ACC112 (cell line): ENCODE results near the gene GAREM2.
"Not testable (repeated sequence)": the region's sequence is repeated elsewhere in the genome, so short reads cannot be mapped to it uniquely, and the experiment has no call there.

Experiments used
- H2AFZ ChIP-seq: fragments of 200-600 bp; sonication (generic); one replicate; pipeline ENCODE4 v1.6.0; 2017; ENCODE audit warnings: antibody characterized with exemption, low read length; ENCODE audit not compliant: unreplicated experiment
- H3K27ac ChIP-seq: fragments of 200-600 bp; sonication (generic); 2 replicates; pipeline ENCODE4 v1.5.1; 2014; ENCODE audit warnings: low read depth, mild to moderate bottlenecking, antibody characterized with exemption, low read length, moderate library complexity
- H3K27me3 ChIP-seq: fragments of 200-600 bp; sonication (generic); 2 replicates; pipeline ENCODE4 v1.6.1; 2014; ENCODE audit warnings: mild to moderate bottlenecking, antibody characterized with exemption, low read length, moderate library complexity, mixed read lengths; ENCODE audit not compliant: insufficient read depth
- H3K36me3 ChIP-seq: fragments of 200-600 bp; sonication (generic); 2 replicates; pipeline ENCODE4 v1.6.1; 2016; ENCODE audit warnings: mild to moderate bottlenecking, antibody characterized with exemption, low read length, moderate library complexity, mixed read lengths; ENCODE audit not compliant: insufficient read depth
- H3K4me1 ChIP-seq: fragments of 200-600 bp; sonication (generic); one replicate; pipeline ENCODE4 v1.6.1; 2016; ENCODE audit warnings: low read length, mixed read lengths; ENCODE audit not compliant: insufficient read depth, unreplicated experiment, control insufficient read depth
- H3K4me3 ChIP-seq: fragments of 200-600 bp; sonication (generic); 2 replicates; pipeline ENCODE4 v1.5.1; 2014; ENCODE audit warnings: mild to moderate bottlenecking, low read depth, low read length
- H3K79me2 ChIP-seq: fragments of 200-600 bp; sonication (generic); one replicate; pipeline ENCODE4 v1.6.0; 2016; ENCODE audit warnings: low read length; ENCODE audit not compliant: control insufficient read depth, unreplicated experiment, insufficient read depth

The GAREM2 gene

DNA sequence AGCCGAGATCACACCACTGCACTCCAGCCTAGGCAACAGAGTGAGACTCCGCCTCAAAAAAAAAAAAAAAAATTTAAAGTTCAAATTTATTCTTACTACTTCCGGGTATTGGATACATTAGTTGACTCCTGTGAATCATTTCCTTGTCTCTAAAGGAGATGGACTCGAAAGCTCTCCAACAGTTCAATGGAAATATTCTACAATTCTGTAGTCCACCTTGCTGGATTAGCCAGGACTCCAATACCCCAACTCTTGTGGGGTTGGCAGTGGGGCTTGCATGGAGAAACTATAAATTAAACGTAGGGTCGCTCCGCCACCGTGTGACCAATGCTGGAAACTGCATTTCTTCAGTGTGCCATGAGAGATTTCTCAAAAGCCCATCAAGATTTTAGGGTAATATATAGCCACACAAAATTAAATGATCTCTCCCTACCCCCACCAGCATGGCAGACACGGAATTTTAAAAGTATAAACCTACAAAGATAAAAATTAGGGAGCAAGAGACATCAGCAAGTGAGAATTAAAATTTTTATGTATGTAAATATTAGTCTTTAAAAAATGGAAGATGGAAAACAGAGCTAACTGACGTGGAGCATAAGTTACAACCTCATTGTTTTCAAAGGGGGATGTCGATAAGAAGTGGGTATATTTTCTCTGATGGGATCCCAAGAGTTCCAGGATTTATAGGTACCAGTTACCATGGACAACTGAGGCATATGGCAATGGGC, 27.8 kb upstream of the GAREM2 start:
- H3K27ac ChIP-seq: no peak overlapping the region
- peaks cover 19% of the 10 kb centered on the region; the same call in 1 of the 2 replicates for H3K27me3 ChIP-seq
- H3K4me1 ChIP-seq: no peaks in the 10 kb centered on the region
- no peaks in the 10 kb centered on the region for H3K36me3 ChIP-seq
- H2AFZ ChIP-seq: no peak overlapping the region
- no peaks in the 10 kb centered on the region for H3K79me2 ChIP-seq
- no peak overlapping the region for H3K4me3 ChIP-seq

DNA sequence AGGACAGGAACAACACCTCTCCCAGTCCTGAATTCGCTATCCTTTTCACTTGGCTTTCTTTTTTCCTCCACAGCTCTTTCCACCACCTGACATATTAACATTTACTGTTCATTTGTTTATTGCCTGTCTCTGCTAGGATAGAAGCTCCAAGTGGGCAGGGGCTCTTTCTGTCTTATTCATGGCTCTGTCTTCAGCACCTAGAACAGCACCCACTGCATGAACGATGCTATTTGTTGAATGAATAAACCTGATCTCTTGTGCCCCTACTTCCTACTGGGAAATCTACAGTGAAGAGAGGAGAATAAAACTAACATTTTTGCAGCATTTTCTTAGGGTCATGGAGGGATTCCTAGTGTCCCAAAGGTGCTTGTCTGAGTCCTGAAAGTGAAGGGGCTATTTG, 24.4 kb upstream of the GAREM2 start:
- Histone ChIP-seq H3K4me3 (no peak overlapping the region), H3K4me1 (no peaks in the 10 kb centered on the region), H2AFZ (no peak overlapping the region), H3K79me2 (no peaks in the 10 kb centered on the region), H3K27ac (no peak overlapping the region), H3K36me3 (no peaks in the 10 kb centered on the region), H3K27me3 (peaks cover 21% of the 10 kb centered on the region; the same call in 1 of the 2 replicates)

DNA sequence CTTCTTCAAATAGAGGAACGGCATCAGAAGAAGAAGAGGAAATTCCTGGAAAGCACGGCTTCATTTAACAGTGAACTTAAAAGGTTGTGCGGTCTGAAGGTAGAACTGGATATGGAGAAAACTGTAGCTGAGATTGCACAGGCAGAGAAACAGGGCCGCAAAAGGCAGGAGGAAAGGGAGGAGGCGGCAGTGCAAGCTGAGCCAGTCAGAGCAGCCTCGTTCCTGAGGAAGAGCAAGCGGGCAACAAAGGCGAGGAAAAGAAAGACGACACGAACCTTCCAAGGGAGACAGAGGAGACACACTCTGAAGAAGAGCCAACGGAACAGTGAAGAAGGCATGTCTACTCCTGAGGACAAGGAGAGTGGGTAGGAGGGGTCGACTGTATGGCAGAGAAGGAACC, 22.6 kb upstream of the GAREM2 start:
- Histone ChIP-seq H3K4me1 (no peaks in the 10 kb centered on the region), H3K4me3 (no peak overlapping the region), H3K27me3 (peaks cover 21% of the 10 kb centered on the region; the same call in 1 of the 2 replicates), H3K79me2 (no peaks in the 10 kb centered on the region), H3K36me3 (no peaks in the 10 kb centered on the region), H2AFZ (no peak overlapping the region), H3K27ac (no peak overlapping the region)

DNA sequence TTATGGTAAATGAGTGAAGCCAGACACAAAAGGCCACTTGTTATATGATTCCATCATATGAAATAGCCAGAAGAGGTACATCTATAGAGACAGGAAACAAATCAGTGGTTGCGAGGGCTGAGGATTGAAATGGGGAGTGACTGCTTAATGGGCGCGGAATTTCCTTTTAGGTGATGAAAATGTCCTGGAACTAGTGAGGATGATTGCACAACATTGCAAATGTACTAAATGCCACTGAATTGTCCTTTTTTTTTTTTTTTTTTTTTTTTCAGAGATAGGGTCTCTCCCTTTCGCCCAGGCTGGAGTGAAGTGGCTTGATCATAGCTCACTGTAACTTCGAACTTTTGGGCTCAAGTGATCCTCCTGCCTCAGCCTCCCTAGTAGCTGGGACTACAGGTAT, 15.3 kb upstream of the GAREM2 start:
- Histone ChIP-seq H2AFZ (no peak overlapping the region), H3K36me3 (no peaks in the 10 kb centered on the region), H3K79me2 (no peaks in the 10 kb centered on the region), H3K27me3 (no peaks in the 10 kb centered on the region), H3K4me1 (no peaks in the 10 kb centered on the region), H3K27ac (no peak overlapping the region), H3K4me3 (no peak overlapping the region)

DNA sequence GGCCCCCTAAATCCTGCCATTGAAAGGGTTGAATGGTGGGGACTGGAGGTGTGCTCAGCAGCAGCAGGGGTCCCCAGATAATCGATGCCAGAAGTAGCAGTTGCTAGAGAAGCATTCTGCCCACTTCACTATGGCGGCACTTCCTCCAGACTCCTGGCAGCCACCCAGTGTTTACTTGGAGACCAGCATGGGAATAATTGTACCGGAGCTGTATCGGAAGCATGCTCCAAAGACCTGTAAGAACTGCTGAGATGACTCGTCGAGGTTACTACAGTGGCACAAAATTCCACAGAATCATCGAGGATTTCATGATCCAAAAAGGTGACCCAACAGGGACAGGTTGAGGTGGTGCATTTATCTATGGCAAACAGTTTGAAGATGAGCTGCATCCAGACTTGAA, 11.0 kb upstream of the GAREM2 start:
- Histone ChIP-seq H3K36me3 (no peaks in the 10 kb centered on the region), H3K4me3 (no peak overlapping the region)

DNA sequence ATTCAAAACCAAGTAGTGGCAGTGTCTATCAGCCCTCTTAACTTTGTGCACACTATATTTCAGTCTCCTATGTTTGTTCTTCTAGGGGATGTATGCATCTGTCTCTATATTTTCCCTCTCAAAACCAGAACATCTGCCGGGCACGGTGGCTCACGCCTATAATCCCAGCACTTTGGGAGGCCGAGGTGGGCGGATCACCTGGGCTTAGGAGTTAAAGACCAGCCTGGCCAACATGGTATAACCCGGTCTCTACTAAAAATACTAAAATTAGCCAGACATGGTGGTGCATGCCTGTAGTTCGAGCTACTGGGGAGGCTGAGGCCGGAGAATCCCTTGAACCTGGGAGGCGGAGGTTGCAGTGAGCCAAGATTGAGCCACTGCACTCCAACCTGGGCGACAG, 9.9 kb upstream of the GAREM2 start:
- Histone ChIP-seq H2AFZ (no peak overlapping the region), H3K27ac (no peak overlapping the region), H3K79me2 (no peaks in the 10 kb centered on the region), H3K4me3 (no peak overlapping the region), H3K36me3 (no peaks in the 10 kb centered on the region), H3K4me1 (no peaks in the 10 kb centered on the region), H3K27me3 (no peaks in the 10 kb centered on the region)

More for the DNA sequence above, 11.0 kb upstream of the GAREM2 start:
- H3K79me2 ChIP-seq: no peaks in the 10 kb centered on the region
- H3K27ac ChIP-seq: no peak overlapping the region
- H2AFZ ChIP-seq: no peak overlapping the region
- H3K27me3 ChIP-seq: no peaks in the 10 kb centered on the region
- no peaks in the 10 kb centered on the region for H3K4me1 ChIP-seq

DNA sequence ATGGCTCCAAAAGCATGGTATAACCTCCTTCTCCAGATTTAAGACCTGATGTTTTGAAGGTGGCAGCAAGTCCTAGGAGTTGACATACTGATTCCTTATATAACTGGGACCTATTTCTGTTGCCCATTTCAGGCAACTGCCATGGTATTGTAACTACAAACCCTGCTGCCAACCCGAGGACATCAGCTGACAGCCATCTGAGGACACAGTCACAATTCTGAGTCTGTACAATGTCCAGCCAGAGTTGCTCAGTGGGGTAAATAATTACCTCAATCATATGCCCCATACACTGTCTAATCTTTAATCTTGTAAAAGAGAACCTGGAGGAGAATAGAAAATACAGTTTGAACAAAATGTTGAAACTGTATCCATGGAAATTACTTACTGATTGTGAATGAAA, 8.7 kb upstream of the GAREM2 start:
- Histone ChIP-seq H3K27me3 (no peaks in the 10 kb centered on the region), H2AFZ (no peak overlapping the region), H3K4me3 (no peak overlapping the region), H3K36me3 (no peaks in the 10 kb centered on the region), H3K4me1 (no peaks in the 10 kb centered on the region), H3K27ac (no peak overlapping the region), H3K79me2 (no peaks in the 10 kb centered on the region)

DNA sequence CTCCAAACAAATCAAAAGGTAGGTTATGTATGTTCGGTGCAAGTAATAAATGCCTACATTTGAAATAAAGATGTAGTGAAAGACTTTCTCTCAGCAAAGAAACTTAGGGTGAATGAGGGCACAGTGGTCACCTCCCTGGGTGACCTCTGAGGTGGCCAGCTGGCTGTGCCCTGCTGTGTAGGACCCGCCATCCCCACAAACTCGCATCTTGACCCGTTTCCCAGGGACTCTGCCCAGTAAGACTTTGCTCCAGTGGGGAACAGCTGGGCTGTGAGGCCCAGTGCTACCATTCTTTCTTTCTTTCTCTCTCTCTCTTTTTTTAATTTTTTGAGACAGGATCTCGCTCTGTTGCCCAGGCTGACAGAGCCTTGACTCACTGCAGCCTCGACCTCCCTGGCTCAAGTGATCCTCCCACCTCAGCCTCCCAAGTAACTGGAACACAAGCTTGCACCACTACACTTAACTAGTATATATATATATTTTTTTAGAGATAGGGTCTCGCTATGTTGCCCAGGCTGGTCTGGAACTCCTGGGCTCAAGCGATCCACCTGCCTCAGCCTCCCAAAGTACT, 8.2 kb upstream of the GAREM2 start:
- no peaks in the 10 kb centered on the region for H3K79me2 ChIP-seq
- no peak overlapping the region for H3K4me3 ChIP-seq
- no peaks in the 10 kb centered on the region for H3K4me1 ChIP-seq
- no peak overlapping the region for H3K27ac ChIP-seq
- H3K27me3 ChIP-seq: no peaks in the 10 kb centered on the region
- H2AFZ ChIP-seq: no peak overlapping the region
- H3K36me3 ChIP-seq: no peaks in the 10 kb centered on the region

DNA sequence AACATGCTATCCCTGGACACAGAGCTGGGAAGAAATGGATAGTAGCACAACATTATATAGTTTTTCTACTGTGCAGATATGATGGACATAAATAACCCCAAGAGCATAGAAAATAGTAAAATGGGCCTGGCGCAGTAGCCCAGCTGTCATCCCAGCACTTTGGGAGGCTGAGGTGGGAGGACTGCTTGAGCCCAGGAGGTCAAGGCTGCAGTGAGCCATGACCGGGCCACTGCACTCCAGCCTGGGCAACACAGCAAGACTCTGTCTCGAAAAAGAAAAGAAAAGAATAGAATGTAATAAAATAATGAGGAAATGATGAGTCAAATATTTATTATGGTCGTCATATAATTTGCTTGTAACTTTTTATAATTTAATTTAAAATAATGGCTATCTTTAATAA, 7.5 kb upstream of the GAREM2 start:
- no peaks in the 10 kb centered on the region for H3K79me2 ChIP-seq
- no peak overlapping the region for H3K27ac ChIP-seq
- H3K4me3 ChIP-seq: no peak overlapping the region
- no peaks in the 10 kb centered on the region for H3K4me1 ChIP-seq
- no peak overlapping the region for H2AFZ ChIP-seq
- H3K27me3 ChIP-seq: no peaks in the 10 kb centered on the region
- H3K36me3 ChIP-seq: no peaks in the 10 kb centered on the region

DNA sequence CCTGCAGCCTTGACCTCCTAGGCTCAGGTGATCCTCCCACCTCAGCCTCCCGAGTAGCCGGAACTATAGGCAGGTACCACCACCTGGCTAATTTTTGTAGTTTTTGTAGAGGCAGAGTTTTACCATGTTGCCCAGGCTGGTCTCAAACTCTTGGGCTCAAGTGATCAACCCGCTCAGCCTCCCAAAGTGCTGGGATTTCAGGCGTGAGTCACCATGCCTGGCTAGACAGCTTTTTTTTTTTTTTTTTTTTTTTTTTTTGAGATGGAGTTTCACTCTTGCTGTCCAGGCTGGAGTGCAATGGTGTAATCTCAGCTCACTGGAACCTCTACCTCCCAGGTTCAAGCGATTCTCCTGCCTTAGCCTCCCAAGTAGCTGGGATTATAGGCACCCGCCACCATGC, 6.3 kb upstream of the GAREM2 start:
- H2AFZ ChIP-seq, H3K36me3 ChIP-seq, H3K27ac ChIP-seq, H3K4me1 ChIP-seq, H3K4me3 ChIP-seq, H3K27me3 ChIP-seq, H3K79me2 ChIP-seq: not testable (repeated sequence)

DNA sequence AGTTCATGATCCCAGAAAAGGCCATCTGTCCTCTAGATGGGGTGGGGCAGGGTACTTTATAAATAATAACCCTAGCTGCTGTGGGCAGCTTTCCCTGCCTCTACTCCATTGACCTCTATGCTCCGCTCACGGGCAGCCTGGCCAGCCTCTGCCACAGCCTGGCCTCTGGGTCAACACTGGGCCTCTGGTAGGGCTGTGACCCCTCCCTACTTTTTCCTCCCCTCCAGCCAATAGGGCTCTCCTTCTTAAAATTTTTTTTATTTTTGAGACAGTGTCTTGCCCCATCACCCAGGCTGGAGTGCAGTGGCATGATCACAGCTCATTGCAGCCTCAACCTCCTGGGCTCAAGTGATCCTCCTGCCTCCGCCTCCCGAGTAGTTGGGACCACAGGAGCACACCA, 4.1 kb upstream of the GAREM2 start:
- Histone ChIP-seq H3K4me1 (no peaks in the 10 kb centered on the region), H2AFZ (no peak overlapping the region), H3K4me3 (no peak overlapping the region), H3K27ac (no peak overlapping the region), H3K27me3 (peaks cover 14% of the 10 kb centered on the region), H3K36me3 (no peaks in the 10 kb centered on the region), H3K79me2 (no peaks in the 10 kb centered on the region)
